Activated T-cell treated with anti-CD3 and anti-CD28 coated beads for 48 hours (primary cell): Measurements from ENCODE around the gene SPANXD.
"Not testable (repeated sequence)": the region's sequence is repeated elsewhere in the genome, so short reads cannot be mapped to it uniquely, and the experiment has no call there.

Experiments
- DNase-seq: peaks from one replicate; pipeline ENCODE4 v3.0.0-alpha.2; 2020; ENCODE audit warnings: low read depth

Gene SPANXD, protein sequence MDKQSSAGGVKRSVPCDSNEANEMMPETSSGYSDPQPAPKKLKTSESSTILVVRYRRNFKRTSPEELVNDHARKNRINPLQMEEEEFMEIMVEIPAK

GRCh38 chrX:141698639-141699038 is at the start of gene SPANXD:
Gene SPANXD (minus strand): TSS chrX:141698739. CDS start chrX:141698405, 334 bp downstream.
- DNase-seq = not testable (repeated sequence)

GRCh38 chrX:141742666-141743065 is 44.1 kb upstream of the SPANXD start:
- no peak for DNase-seq

- no peak for DNase-seq
Observed at GRCh38 chrX:141736656-141737055, 38.1 kb upstream of the SPANXD start.

DNA sequence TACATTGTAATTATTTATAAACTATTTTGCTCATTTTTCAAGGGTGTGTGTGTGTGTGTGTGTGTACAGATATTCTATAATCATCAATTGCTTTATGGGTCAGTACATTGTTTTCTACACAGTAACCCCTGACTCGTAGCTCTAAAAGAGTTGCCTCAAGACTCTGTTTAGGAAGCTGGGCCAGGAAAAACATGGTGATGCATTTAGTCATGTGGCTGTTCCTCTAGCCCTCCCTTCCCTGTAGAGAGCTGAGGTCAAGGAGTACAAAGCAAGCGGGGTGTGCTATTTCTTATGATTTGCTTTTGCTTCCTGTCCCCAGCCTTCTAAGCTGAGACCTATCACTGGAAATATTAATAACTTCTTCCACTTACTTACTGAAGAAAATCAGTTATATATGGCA is 34.8 kb upstream of the SPANXD start:
- no peak for DNase-seq

DNA sequence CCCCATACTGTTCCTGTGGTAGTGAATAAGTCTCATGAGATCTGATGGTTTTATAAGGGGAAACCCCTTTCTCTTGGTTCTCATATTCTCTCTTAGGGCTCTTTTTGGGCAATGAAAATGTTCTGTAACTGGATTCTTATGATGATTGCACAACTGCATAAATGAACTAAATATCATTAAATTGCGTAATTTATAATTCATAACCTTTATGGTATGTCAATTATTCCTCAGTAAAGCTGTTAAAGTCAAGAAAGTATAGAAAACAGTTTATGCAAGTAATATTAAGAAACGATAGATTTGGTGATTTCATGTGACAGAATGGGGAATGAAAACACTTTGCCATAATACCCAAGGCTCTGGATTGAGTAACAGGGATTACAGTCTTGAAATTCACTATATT is 33.5 kb upstream of the SPANXD start:
- DNase-seq = no peak

DNA sequence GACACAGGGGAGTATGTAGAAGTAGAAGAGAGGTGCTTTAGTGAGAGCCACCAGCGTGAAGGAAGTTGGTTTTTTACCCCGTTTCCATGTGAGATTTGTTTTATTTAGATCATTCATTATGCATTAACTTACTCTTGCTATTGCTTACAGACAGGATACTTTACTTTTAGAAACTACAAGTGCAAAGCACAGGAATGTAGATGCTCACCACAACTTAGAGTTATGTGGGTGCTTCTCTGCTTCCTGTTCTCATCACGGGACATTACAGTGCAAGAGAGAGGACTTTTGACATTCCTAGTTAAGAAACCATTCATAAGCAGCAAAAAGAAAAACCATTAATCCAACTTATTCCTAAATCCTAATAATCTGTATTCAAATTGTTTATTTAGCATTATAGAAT is 25.6 kb upstream of the SPANXD start:
- no peak for DNase-seq

DNA sequence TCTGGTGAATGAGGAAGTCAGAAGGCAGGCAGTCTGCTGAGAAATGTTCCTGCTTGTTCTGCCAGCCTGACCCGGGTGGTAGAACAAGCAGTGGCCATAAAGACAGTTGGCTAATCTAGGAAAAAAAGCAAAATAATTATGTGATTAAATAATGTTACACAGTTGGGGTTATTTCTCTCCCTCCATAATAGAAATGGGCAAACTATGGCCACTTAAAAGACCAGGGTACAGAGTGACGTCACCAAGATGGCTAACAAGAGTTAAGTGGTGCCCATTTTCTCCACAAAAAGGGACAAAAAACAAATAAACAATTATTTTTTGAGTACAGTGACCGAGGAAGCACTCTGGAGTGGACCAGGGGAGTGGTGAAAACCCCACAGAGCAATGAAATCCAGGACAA is 16.1 kb upstream of the SPANXD start:
- no peak for DNase-seq

DNA sequence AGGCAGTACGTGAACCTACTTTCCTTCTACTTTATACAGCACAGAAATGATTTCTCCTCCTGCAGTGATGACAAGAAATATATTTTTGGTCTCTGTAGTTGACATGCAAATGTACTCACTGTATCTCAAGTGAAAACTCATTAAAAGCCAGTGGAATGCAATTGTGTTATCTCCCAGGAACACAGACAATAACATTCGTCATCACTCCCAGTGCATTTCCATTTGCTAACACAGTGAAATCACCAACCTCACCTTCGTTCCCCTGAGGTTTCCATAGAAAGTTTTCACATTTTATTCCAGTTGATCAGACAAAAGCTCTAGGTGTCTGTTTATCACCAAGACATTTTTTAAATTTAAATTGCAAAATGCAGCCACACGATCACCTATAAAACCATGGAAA is 2.5 kb upstream of the SPANXD start:
- DNase-seq = no peak

DNA sequence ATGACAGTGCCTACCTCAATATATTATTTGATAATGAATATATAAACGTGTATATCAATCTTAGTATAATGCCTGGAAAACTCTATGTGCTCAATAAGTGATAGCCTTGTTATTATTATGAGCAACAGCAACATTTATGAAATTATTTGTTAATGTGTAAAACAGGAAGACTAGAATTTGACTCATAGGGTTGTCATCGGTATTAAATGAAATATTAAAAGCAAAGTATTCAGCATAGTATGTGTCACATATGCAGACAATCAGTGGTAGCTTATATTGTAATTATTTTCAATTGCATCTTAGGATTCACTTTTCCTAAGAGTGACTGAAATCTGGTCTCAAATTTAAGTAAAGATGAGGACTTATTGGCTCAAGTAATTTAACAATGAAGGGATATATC is 24.6 kb downstream of the SPANXD start:
- DNase-seq = no peak

DNA sequence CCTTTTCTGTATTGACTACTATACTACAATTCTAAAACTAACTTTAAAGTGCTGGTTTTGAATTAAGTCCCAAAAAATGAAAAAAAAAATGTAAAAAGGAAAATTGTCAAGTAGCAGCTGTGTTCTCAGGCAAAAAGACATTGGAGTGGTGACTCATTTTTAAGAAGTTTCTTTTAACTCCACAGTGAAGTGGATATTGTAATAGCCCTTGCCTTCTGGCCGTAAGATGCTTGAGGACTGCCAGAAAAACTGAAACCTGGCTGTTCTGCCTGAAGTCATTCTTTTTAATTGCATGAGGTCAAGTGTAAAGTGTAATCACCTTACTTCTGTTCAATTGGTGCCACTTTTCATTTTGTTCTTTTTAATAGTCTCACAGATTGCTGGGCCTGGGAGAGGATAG is 28.9 kb downstream of the SPANXD start:
- no peak for DNase-seq

DNA sequence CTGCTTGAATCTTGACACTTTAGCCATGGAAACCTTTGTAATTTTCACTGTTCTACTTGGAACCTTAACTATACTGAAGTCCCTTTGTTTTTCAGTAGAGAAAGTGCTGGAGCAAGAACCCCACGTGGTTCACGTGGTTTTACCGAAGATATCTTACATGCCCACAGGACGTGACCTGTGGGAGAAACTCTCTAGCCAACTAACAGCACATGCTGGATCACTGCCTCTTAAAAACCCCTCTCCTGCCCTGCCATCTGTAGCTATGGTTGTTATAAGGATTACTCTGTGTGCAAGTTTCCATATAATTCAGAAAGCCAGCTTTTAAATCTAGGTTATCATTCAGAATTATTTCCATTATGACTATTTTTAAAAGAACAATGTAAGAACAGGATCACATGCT is 30.2 kb downstream of the SPANXD start:
- DNase-seq = no peak

GRCh38 chrX:141662781-141663180 is 35.8 kb downstream of the SPANXD start:
- DNase-seq = no peak

- DNase-seq = no peak
Observed at GRCh38 chrX:141652286-141652685, 46.3 kb downstream of the SPANXD start.
